ENCODE results near the gene UBL3. TPM values are rescaled to one million over a fixed set of nuclear protein-coding genes. Genes with fewer than 3 reads are reported as not detected.

The UBL3 gene
- polyA plus RNA-seq, 1 donor, result 26.9 TPM

DNA sequence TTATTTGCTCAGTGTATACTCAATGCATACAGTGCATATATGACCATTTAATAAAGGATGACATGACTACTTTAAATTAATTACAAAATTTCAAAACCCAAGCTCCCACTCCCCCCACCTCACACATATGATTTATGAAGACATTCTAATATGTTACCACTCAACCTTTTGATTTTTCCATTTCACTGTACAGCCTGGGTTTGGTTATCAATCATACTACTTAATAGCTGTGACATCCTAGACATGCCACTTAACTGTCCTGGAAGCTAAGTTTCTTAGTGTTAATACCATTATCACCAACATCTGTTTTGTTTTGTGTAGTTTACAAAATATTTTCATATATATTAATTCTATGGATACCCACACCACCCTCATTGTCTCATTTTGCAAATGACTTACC is 42.2 kb downstream of the UBL3 start:
- DNase-seq, result no peak

DNA sequence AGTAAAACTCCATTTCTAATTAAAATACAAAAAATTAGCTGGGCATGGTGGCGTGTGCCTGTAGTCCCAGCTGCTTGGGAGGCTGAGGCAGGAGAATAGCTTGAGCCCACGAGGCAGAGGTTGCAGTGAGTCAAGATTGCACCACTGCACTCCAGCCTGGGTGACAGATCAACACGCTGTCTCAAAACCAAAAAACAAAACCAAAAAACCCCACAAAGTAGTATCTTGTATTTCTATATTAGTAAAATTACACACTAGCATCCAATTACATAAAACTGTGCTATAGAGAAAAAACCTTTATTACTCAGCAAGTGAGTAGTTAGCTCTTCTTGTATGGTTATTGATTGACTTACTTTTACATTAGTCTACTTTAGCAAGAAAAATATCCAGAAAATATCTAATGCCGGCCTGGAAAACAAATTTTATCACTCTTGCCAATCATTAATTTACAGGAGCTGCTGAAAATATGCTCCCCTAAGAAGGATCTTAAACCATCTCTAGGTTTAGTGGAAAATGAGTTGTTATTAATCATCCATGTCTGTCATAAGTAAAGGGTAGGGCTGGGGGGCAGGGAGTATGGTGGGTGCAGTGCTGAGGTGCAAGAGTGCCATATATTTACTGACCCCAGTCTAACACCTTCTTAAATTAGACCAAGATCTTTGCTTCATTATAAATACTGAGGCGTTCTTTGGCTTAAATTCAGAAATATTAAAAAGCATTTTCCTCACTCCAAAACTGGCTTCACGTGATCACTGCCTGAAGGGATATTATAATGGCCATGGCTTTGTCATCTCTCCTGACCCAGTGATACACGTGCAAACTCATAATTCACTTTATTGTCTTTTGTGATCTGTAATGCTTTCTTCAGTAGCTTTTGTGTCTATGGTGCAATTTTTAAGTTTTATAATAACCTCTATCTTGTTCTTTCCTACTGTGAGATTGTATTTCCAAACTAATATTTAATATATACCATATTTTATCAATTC is 44.1 kb downstream of the UBL3 start:
- no peak for DNase-seq

DNA sequence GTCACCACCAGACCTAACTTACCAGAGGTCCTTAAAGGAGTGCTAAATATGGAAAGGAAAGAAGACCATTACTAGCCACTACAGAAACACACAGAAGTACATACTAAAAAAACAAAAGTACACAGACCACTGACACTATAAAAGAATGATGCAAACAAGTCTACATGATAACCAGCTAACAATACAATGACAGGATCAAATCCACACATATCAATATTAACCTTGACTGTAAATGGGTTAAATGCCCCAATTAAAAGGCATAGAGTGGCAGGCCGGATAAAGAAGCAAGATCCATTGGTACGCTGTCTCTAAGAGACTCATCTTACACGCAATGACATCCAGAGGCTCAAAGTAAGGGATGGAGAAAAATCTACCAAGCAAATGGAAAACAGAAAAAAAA is 47.2 kb downstream of the UBL3 start:
- DNase-seq, result no peak

DNA sequence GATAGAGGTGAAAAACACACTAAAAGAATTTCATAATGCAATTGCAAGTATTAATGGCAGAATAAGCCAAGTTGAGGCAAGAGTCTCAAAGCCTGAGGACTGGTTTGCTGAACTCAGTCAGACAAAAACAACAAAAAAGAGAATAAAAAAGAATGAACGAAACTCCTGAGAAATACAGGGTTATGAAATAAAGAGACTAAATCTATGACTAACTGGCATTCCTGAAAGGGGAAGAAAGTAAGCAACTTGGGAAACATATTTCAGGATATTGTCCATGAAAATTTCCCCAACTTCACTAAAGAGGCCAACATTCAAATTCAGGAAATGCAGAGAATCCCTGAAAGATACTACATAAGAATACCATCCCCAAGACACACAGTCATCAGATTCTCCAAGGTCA is 47.8 kb downstream of the UBL3 start:
- no peak for DNase-seq

DNA sequence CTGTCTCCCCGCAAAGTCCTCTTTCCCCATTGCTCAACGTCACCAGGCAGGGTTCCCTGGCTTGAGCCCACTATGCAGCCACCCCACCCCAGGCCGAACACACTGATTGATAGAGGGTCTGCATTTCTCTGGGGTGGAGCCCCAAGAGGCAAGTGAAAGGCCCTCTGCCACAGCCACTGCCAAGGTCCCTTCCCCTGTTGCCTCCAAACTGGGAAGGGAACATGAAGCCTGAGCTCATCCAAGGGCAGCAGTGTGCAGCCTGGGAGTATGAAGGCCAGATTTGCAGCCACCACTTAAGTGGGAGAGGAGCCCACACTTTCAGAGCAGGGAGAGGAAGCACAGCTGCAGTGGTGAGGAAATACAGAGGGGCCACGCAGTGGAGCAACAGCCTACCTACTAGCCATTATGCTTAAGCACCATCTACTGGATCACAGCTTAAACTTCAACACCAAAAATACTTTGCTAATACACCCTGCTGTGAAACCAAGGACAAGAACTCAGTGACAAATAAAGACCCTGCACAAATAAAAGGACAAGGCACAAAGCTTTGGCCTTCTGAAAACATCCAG is 48.6 kb downstream of the UBL3 start:
- no peak for DNase-seq

DNA sequence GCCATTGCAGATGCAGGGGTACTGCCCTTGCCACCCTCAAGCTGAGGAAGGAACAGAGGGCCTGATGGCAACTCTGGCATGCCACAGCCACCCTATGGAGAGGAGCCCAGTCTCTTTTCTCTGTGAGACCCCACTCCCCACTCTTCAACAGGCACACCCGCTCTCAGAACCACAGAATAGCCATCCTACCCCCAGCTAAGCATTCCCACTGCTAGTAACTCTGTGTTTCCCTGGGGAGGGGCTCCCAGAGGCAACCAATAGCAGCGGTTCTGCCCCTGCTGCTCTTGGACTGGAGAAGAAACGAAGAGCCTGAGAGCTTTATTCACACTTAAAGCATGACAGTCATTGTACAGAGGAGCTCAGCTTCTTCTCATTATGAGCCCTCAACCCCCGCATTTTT is 49.3 kb downstream of the UBL3 start:
- no peak for DNase-seq

DNA sequence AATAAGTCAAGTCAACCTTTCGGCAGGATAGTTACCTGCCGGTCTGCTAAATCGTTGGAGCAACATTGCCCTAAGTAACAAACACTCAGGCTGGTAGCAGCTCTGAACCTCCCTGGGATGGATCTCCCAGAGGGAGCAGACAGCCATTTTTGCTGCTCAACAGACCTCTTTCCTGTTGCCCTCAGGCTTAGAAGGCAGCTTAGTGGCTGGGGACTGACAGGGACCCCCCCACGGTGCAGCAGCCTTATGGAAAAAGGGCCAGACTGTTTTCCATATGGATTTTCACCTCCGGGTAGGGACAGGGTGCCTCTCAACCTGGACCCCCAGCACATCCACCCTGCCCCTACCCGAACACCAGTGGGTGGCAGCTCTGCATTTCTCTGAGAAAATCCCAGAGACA is 49.7 kb downstream of the UBL3 start:
- DNase-seq, result no peak

DNA sequence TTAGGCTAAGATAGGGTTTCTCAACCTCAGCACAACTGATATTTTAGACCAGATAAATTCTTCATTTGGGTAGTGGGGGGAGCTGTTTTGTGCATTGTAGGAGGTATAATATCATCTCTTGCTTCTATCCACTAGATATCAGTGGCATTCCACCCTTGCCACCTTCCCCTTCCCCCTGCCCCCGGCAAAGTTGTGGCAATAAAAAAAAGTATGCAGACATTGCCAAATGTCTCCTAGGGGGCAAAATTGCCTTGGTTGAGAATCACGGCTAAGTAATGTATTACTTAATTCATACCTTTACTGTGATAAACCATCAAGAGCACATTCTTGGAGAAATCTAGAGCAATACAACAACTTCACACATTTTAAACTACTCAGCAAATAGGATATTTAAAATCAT is 51.4 kb downstream of the UBL3 start:
- no peak for DNase-seq

DNA sequence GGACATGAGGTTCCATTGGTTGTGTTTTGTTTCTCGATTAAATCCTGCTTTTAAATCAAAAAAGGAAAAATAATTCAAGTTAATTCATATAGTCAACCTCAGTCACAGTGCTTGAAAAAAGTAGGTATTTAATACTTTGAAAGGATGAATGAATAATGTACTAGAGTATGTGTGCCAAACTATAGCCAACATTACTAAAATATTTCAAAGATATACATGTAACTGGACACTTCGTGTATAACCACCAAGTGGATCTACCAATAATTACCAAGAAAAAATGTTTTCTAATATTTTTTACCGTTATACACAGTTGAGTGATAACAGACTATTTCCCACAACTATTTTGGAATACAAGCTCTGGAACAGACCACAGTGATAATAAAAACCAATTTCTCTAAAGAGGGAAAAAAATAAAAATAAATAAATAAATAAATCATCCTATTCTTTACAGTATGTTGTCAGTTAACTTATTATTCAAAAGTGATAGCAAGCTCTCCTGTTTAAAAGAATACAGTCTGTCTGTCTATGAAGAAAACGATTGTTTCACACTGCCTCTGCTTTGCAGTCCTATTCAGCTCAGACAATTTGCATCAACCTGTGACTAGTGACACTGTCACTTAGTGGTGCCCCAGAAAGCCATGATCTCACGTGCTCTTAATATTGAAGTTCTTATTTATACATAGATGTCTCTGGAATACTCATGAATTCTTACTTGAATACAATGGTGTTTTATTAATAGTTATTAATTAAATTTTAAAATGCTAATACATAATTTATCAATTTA is 58.2 kb downstream of the UBL3 start:
- DNase-seq, result no peak

DNA sequence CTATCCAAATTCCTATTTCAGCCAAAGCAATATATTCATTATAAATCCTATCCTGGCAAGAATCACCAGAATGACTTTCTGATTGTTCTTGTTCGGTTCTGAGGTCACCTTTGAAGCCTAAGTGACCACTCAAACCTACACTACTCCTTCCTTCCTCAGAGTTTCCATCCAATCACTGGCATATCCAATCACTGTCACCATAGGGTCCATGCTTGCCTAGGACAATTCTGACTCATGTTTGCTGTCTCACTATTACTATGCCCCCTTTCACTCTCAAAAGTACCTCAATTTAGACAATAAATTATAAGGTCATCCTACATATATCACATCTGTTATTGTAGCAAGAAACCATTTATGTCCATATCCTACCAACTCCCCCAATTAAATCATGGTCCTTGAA is 58.9 kb downstream of the UBL3 start:
- DNase-seq, result no peak

DNA sequence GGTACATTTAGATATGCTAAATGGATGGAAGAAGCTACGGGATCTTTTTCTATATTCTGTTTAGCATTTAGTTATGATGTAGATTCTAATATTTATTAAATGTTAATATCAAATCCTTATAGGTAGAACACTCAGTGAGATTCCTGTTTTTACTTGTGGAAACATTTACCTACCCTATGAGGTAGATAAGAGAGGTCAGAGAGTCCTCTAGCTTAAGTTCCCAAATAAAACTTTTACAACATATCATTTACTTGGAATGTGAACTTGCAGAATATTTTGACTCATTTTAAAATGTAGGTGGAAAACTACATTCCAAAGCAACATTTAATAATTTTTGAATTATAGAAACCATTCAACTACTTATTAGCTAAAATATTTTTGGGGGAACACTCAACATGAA is 63.7 kb downstream of the UBL3 start:
- no peak for DNase-seq

DNA sequence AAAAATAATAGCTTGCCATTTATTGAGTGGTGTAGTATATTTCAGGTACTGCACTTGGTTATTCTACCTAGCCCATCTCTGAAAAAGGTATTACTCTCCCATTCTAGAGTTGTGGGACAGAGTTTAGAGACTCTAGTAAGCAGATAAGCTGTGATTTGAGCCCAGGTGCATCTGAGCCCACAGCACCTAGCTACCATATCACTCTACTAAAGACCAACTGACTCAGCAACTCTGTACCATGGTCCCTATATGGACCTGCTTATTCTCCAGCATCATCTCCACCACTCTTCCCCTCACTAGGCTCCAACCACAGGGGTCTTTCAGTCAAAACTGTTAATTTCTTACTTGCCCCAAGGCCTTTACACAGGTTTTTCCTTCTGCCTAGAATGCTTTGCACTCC is 64.4 kb downstream of the UBL3 start:
- no peak for DNase-seq

DNA sequence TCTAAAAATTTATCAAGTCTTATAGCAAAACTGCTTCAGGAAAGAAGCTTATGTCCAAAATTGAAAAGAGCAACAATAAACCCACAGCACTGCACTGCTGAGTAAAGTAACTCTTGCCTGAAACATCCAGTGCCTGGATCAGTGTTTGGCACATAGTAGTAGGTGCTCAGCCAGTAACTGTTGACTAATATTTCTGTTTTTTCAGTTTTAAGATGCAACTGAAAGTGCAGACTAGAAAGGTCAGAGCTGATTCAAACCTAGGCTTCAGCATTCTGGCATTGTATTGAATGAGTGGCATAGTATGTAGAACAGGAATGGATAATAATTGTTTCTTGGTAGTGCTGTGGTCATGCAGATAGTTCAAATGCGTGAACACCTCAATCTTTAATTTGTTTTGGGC is 67.6 kb downstream of the UBL3 start:
- DNase-seq, result no peak

DNA sequence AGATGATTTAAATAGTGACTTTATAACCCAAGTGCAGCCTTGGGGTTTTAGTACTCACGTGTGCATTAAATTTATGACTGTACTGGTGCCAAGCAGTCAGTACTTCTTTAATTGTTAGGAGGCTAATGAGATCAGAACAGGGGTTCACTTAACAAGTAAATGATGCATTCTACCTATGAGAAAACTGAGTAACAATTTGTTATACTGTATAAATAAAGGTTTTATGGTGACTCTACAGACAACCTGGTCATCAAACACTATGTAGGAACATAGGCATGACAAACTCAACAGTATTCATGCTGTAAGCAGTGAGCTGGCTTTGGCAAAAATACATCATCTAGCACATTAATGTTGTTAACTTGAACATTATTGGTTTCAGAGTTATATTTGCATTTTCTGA is 75.6 kb downstream of the UBL3 start:
- no peak for DNase-seq

DNA sequence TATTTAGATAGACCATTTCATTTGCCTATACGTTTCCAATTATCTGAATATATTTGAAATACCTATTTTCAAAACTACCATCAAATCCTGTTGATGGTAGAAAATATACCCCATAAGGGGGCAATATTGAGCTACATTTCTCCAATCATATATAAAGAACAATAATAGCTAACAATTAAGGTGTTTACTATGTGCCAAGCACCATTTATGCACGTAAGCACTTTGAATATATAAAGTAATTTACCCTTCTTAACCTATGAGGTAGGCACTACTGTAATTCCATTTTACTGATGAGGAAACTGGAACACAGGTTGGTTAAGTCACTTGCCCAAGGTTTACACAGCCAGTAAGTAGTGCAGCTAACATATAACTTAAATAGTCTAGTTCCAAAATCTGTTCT is 79.2 kb downstream of the UBL3 start:
- DNase-seq, result no peak

DNA sequence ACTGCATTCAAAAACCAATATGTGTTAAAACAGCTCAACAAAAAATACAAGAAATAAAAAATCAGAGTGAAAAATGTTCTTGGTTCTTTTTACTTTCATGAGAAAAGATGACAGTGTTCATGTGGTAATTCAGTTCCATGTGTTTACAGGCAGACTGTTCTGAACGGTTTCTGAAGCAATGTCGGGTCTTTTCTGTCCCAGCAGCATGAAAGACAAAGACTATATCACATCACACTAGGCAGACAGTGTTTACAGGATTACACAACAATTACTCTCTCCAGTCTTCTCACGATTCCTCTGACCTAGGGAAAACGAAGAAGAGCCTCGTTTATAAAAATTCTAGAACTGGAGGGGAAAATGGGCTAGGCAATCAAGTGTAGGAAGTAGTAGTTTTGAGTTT is 83.4 kb downstream of the UBL3 start:
- DNase-seq, result no peak

DNA sequence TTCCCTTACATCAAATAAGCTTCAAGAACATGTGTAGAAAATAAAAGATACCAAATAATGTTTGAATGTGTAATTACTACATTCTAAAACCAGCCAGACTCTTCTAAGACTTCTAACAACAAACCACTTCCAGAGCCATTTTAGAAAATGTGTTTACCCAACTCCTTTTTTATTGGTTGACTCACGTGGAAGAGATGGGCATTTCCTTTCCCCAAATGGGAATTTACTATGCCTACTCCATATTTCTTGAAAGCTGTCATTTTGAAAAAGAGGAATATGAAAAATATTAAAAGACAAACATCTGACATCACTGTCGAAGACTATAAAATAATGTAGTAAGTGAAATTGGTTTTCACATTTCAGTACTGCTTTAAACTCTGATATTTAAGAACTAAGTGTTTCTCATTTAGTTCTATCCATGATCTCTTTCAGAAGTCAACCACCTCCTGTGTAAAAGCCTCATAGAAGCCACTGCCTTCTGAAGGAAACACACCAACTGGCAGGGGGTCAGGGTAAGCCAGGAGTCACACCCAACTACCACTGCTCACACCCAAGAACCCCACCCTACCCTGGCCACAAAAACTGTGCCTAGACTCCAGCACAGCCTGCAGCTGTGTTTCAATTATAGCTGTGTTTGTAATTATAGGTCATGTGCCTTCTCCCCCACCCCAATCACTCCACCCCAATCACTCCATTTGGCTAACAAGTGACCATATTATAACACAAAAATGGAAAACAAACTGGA is 86.8 kb downstream of the UBL3 start:
- no peak for DNase-seq

DNA sequence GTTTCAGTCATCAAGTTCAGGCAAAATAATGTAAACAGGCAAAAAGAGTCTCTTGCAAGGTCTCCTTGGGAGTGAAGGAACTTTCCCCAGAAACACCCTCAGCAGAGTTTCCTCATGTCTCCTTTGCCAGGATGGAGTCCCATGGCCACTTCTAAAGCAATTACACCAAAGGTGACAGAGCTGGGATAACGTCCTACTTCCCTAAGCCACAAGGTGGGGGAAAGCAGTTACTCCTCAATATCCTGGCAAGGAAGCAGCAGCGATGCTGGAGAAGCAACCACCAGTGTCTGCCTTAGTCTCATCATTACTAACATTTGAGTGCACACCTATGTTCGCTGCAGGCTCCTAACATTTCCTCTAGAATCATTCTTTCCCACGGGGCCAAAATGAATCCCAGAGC is 88.6 kb downstream of the UBL3 start:
- DNase-seq, result no peak

DNA sequence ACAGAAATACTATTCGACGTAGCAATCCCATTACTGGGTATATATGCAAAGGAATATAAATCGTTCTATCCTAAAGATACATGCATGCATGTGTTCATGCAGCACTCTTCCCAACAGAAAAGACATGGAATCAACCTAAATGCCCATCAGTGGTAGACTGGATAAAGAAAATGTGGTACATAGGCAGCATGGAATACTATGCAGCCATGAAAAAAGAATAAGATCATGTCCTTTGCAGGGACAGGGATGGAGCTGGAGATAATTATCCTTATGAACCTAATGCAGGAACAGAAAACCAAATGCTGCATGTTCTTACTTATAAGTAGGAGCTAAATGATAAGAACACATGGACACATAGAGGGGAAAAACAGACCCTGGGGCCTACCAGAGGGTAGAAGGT is 89.3 kb downstream of the UBL3 start:
- no peak for DNase-seq

DNA sequence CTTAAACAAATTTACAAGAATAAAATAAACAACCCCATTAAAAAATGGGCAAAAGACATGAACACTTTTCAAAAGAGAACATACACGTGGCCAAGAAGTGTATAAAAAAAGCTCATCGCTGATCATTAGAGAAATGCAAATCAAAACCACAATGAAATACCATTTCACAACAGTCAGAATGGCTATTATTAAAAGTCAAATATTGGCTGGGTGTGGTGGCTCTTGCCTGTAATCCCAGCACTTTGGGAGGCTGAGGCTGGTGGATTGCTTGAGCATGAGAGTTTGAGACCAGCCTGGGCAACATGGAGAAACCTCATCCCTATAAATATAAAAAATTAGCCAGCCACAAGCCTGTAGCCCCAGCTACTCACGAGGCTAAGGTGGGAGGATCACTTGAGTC is 89.9 kb downstream of the UBL3 start:
- no peak for DNase-seq

DNA sequence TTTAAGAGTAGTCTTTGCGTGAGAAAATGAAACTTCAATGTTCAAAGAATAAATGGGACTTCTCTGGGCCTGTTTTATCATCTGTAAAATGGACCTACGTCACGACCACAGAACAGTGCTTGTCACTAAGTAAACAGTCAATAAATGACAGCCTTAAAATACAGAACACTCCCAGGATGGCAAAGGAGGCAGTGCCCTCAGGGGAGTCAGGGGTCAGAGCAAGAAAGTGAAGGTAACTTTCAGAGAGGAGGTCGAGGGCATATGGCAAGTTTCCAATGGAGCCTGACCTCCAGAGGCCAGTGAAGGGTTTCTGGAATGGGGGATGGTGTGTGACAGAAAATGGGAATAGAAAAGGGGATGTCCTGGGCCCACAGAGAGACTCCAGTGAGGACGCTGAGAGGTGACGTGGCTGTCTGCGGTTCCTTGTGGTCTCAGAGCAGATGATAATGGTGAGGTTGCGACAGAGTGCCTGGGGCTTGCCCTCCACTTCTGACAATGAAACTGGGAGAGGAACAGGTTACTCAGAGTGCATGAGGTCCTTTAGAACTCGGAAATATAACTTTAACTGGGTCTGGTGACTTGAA is 91.8 kb downstream of the UBL3 start:
- DNase-seq, result no peak

DNA sequence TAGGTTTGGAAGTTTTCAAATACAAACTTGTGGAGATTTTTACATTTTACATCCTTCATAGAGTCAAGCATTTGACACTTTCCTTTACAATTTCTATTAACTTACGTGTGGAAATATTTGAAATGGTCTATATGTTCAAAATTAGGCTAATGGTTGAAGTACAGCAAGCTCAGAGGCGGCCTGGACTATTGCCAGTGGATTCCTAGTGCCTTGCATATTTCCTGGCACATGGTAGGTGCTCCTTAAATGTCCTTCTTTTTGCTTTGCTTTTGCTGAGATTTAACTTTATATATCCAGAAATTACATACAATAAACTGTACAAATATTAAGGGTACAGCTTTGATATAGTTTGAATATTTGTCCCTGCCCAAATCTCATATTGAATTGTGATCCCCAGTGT is 93.9 kb downstream of the UBL3 start:
- no peak for DNase-seq

DNA sequence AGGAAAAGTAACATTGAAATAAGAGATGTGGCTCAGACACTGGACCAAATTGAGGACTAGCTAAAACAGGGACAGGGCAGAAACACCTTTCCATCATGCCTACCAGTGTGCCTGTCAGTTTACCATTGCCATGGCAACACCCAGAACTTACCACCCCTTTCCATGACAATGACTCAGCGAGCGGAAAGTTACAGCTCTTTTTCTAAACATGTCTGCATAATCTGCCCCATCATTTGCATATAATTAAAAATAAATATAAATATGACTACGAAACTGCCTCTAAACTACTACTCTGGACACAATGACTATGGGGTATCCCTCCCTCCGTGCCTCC is 96.0 kb downstream of the UBL3 start:
- DNase-seq, result no peak

Data from hindlimb muscle (tissue), 1 donor.